Breast epithelium (tissue), 3 donors: Measurements from ENCODE around the gene NXN.

Experiments used
- POLR2A ChIP-seq: fragments of 450-650 bp; IDR thresholded peaks from one replicate; pipeline ENCODE4 v1.6.1; 2016; ENCODE audit warnings: antibody characterized with exemption, mild to moderate bottlenecking, moderate library complexity
- POLR2AphosphoS5 ChIP-seq, 3 donors: sonication (generic); formaldehyde crosslinking; IDR thresholded peaks; one replicate each; pipeline ENCODE4 v1.6.1; 2017; ENCODE audit warnings: antibody characterized with exemption in 3 of 3
- TF ChIP-seq, protein P1 (sequence below), 3 donors: fragments of 450-650 bp; IDR thresholded peaks; one replicate each; pipeline ENCODE4 v1.5.1; 2016 to 2017; ENCODE audit warnings: antibody characterized with exemption in 3 of 3, mild to moderate bottlenecking in 3 of 3, moderate library complexity in 3 of 3

DNA sequence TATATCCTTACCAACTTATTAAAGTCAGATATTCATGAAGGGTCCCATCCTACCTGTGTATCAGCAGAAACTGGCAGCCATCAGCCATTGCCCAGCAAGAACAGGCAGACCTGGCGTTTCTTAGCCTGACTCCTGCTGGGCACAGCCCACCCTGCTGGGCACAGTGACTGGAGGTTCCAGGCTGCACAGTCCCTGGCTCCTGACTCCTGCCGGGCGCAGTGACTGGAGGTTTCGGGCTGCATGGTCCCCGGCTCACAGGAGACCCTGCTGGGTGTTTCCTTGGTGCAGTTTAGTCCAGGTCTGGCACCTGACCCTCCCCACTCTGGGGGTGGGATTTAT is 24.0 kb upstream of the NXN start:
- TF ChIP-seq, protein P1, sequence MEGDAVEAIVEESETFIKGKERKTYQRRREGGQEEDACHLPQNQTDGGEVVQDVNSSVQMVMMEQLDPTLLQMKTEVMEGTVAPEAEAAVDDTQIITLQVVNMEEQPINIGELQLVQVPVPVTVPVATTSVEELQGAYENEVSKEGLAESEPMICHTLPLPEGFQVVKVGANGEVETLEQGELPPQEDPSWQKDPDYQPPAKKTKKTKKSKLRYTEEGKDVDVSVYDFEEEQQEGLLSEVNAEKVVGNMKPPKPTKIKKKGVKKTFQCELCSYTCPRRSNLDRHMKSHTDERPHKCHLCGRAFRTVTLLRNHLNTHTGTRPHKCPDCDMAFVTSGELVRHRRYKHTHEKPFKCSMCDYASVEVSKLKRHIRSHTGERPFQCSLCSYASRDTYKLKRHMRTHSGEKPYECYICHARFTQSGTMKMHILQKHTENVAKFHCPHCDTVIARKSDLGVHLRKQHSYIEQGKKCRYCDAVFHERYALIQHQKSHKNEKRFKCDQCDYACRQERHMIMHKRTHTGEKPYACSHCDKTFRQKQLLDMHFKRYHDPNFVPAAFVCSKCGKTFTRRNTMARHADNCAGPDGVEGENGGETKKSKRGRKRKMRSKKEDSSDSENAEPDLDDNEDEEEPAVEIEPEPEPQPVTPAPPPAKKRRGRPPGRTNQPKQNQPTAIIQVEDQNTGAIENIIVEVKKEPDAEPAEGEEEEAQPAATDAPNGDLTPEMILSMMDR (IDR thresholded peaks at IDR 0.05): no peak
- TF ChIP-seq POLR2A (no peak), POLR2AphosphoS5 (IDR thresholded peaks at IDR 0.05) (no peak)
